A673 (cell line): ENCODE results near the gene NOP16.

ENCODE experiments used
- EZH2 ChIP-seq: fragments of 200-600 bp; sonication (generic); IDR thresholded peaks from 2 replicates; pipeline ENCODE4 v1.6.1; 2017; ENCODE audit warnings: borderline replicate concordance, low read depth, mild to moderate bottlenecking, mixed read lengths, antibody characterized with exemption, low read length; ENCODE audit not compliant: poor library complexity, severe bottlenecking
- TF ChIP-seq, protein P1 (sequence below): fragments of 300-800, 200-600 bp; sonication (generic); conservative IDR thresholded peaks from 2 replicates; pipeline ENCODE4 v1.5.1; 2017; ENCODE audit warnings: low read depth, mild to moderate bottlenecking, antibody characterized with exemption, low read length, moderate library complexity, mixed read lengths

- TF ChIP-seq, protein P1, sequence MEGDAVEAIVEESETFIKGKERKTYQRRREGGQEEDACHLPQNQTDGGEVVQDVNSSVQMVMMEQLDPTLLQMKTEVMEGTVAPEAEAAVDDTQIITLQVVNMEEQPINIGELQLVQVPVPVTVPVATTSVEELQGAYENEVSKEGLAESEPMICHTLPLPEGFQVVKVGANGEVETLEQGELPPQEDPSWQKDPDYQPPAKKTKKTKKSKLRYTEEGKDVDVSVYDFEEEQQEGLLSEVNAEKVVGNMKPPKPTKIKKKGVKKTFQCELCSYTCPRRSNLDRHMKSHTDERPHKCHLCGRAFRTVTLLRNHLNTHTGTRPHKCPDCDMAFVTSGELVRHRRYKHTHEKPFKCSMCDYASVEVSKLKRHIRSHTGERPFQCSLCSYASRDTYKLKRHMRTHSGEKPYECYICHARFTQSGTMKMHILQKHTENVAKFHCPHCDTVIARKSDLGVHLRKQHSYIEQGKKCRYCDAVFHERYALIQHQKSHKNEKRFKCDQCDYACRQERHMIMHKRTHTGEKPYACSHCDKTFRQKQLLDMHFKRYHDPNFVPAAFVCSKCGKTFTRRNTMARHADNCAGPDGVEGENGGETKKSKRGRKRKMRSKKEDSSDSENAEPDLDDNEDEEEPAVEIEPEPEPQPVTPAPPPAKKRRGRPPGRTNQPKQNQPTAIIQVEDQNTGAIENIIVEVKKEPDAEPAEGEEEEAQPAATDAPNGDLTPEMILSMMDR, result no peak; the same call in 1 of the 2 replicates
- TF ChIP-seq EZH2, result no peak
Measured at GRCh38 chr5:176361437-176362232, 26.8 kb downstream of the NOP16 start, which contains the start of gene KIAA1191.
